ENCODE measurements around the gene TBCC.
A peak's percentile ranks its signal among the peaks of the same experiment; 100 is the strongest.

GRCh38 chr6:42745640-42746462 lies at the start of gene TBCC:
- no peak for TF ChIP-seq CTCF (IDR thresholded peaks at IDR 0.05)
- peak; percentile 90 to 92 for TF ChIP-seq POLR2A (IDR thresholded peaks at IDR 0.05)
- TF ChIP-seq EP300 (IDR thresholded peaks at IDR 0.05), result no peak
- peak; percentile 98 for TF ChIP-seq POLR2AphosphoS5 (IDR thresholded peaks at IDR 0.05)

Data from gastroesophageal sphincter (tissue), 3 donors.